ENCODE data around the gene ME2. TPM values are rescaled to one million over a fixed set of nuclear protein-coding genes. Genes with fewer than 3 reads are reported as not detected.
A peak's percentile ranks its signal among the peaks of the same experiment; 100 is the strongest.

Gene ME2
- total RNA-seq, 1 donor from 2014 or later: 51.8 TPM

- no peaks in the 10 kb centered on the region for H3K9me3 Mint-ChIP-seq (ENCODE audit: low read depth)
Observed at GRCh38 chr18:50869150-50869549, 9.8 kb upstream of the ME2 start.

GRCh38 chr18:50870138-50870845 is 8.6 kb upstream of the ME2 start:
- Mint-ChIP-seq H3K4me1 (ENCODE audit: low read depth) (no peaks in the 10 kb centered on the region), H3K27me3 (no peaks in the 10 kb centered on the region), H3K27ac (no peak overlapping the region), H3K4me3 (ENCODE audit: low read depth) (no peak overlapping the region), H3K9me3 (ENCODE audit: low read depth) (no peaks in the 10 kb centered on the region), H3K36me3 (ENCODE audit: insufficient read depth) (no peaks in the 10 kb centered on the region)
- DNase-seq (ENCODE audit: low spot score, unreplicated experiment): no peak
- TF ChIP-seq CTCF (IDR thresholded peaks at IDR 0.05; ENCODE audit: unreplicated experiment): no peak

More at GRCh38 chr18:50869150-50869549, 9.8 kb upstream of the ME2 start:
- H3K36me3 Mint-ChIP-seq (ENCODE audit: insufficient read depth): no peaks in the 10 kb centered on the region
- peaks cover under 1% of the 10 kb centered on the region for H3K4me1 Mint-ChIP-seq (ENCODE audit: low read depth)
- H3K27ac Mint-ChIP-seq: no peak overlapping the region
- no peak overlapping the region for H3K4me3 Mint-ChIP-seq (ENCODE audit: low read depth)
- no peaks in the 10 kb centered on the region for H3K27me3 Mint-ChIP-seq
- no peak for TF ChIP-seq CTCF (IDR thresholded peaks at IDR 0.05; ENCODE audit: unreplicated experiment)
- DNase-seq (ENCODE audit: low spot score, unreplicated experiment): no peak

GRCh38 chr18:50871846-50872245 is 7.1 kb upstream of the ME2 start:
- TF ChIP-seq CTCF (IDR thresholded peaks at IDR 0.05; ENCODE audit: unreplicated experiment): no peak
- Mint-ChIP-seq H3K27ac (no peak overlapping the region), H3K9me3 (ENCODE audit: low read depth) (no peaks in the 10 kb centered on the region), H3K36me3 (ENCODE audit: insufficient read depth) (no peaks in the 10 kb centered on the region), H3K27me3 (no peaks in the 10 kb centered on the region), H3K4me1 (ENCODE audit: low read depth) (no peaks in the 10 kb centered on the region), H3K4me3 (ENCODE audit: low read depth) (no peak overlapping the region)
- DNase-seq (ENCODE audit: low spot score, unreplicated experiment): no peak

GRCh38 chr18:50875966-50876536 is 2.9 kb upstream of the ME2 start:
- no peaks in the 10 kb centered on the region for H3K36me3 Mint-ChIP-seq (ENCODE audit: insufficient read depth)
- no peaks in the 10 kb centered on the region for H3K27me3 Mint-ChIP-seq
- DNase-seq (ENCODE audit: low spot score, unreplicated experiment): no peak
- no peaks in the 10 kb centered on the region for H3K9me3 Mint-ChIP-seq (ENCODE audit: low read depth)
- H3K4me1 Mint-ChIP-seq (ENCODE audit: low read depth): peaks cover 8% of the 10 kb centered on the region
- no peak overlapping the region for H3K27ac Mint-ChIP-seq
- no peak for TF ChIP-seq CTCF (IDR thresholded peaks at IDR 0.05; ENCODE audit: unreplicated experiment)
- no peak overlapping the region for H3K4me3 Mint-ChIP-seq (ENCODE audit: low read depth)

- no peaks in the 10 kb centered on the region for H3K27me3 Mint-ChIP-seq
- no peak overlapping the region for H3K27ac Mint-ChIP-seq
Observed at GRCh38 chr18:50877545-50878265, 1.2 kb upstream of the ME2 start.

More at GRCh38 chr18:50877545-50878265, 1.2 kb upstream of the ME2 start:
- TF ChIP-seq CTCF (IDR thresholded peaks at IDR 0.05; ENCODE audit: unreplicated experiment): no peak
- Mint-ChIP-seq H3K36me3 (ENCODE audit: insufficient read depth) (no peaks in the 10 kb centered on the region), H3K4me1 (ENCODE audit: low read depth) (peaks cover 8% of the 10 kb centered on the region), H3K9me3 (ENCODE audit: low read depth) (no peaks in the 10 kb centered on the region), H3K4me3 (ENCODE audit: low read depth) (peak overlapping the region; percentile 85)
- no peak for DNase-seq (ENCODE audit: low spot score, unreplicated experiment)
